ENCODE measurements around the gene MAPK8. TPM values are rescaled to one million over a fixed set of nuclear protein-coding genes. Genes with fewer than 3 reads are reported as not detected.

Gene MAPK8
- polyA plus RNA-seq, 3 donors: 18.4 to 21.1 (median 18.5) TPM

DNA sequence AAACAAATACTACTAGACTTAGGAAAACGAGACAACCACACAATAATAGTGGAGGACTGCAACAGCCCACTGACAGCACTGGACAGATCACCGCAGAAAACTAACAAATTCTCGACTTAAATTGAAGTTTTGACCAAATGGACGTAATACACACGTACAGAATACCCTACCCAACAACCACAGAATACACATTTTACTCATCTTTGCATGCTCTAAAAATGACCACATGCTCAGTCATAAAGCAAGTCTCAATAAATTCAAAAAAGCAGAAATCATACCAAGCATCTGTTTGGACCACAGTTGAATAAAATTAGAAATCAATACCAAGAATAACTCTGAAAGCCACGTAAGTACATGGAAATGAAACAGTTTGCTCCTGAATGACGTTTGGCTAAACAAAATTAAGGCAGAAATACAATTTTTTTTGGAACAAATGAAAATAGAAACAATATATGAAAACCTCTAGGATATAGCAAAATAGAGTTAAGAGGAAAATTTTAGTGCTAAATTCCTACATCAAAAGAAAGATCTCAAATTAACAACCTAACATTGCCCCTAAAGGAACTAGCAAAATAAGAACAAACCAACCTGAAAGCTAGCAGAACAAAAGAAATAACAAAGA lies 30.6 kb downstream of the MAPK8 start:
- H3K9ac ChIP-seq (ENCODE audit: insufficient read depth, low read length, poor library complexity, severe bottlenecking): no peak overlapping the region
- no peak overlapping the region for H3K4me3 ChIP-seq (replicated peaks in 1 of 3; ENCODE audit: low read depth in 2 of 3, low read length in 3 of 3)
- H4K20me1 ChIP-seq (ENCODE audit: insufficient read depth, low read length): no peaks in the 10 kb centered on the region
- no peaks in the 10 kb centered on the region for H3K27me3 ChIP-seq (ENCODE audit: control insufficient read depth in 2 of 2, insufficient read depth in 2 of 2, low read length in 2 of 2)
- H3K9me3 ChIP-seq (replicated peaks in 1 of 2; ENCODE audit: control insufficient read depth in 1 of 2, insufficient read depth in 1 of 2, low read length in 2 of 2): no peaks in the 10 kb centered on the region
- no peak overlapping the region for H3K4me2 ChIP-seq (replicated peaks; ENCODE audit: extremely low read depth, low read length, poor library complexity, severe bottlenecking)
- no peaks in the 10 kb centered on the region for H3K79me2 ChIP-seq (ENCODE audit: insufficient read depth, low read length)
- H2AFZ ChIP-seq (ENCODE audit: insufficient read depth, low read depth, low read length, poor library complexity, severe bottlenecking): no peak overlapping the region
- Mint-ChIP-seq H3K9me3 (peaks cover 5 to 17% (median 9%) of the 10 kb centered on the region in 7 donors), H3K27me3 (ENCODE audit: low read depth in 3 of 3) (no peaks in the 10 kb centered on the region), H3K27ac (no peak overlapping the region), H3K4me1 (no peaks in the 10 kb centered on the region), H3K4me3 (no peak overlapping the region), H3K36me3 (peaks cover 30 to 36% of the 10 kb centered on the region in 2 donors)
- whole genome bisulfite sequencing (ENCODE audit: insufficient coverage): 92% methylated on average over 5 of the region's 7 CpGs
- intact Hi-C loops (cut with micrococcal nuclease): no loop called here
- no peak for DNase-seq
- H3K27ac ChIP-seq (ENCODE audit: low read depth in 1 of 2, low read length in 2 of 2): no peak overlapping the region
- no peak for TF ChIP-seq CTCF (IDR thresholded peaks at IDR 0.05)
- H3K36me3 ChIP-seq (replicated peaks in 1 of 2; ENCODE audit: control insufficient read depth in 1 of 2, insufficient read depth in 2 of 2, low read length in 2 of 2): peaks cover 0 to 19% of the 10 kb centered on the region in 2 donors
- no peaks in the 10 kb centered on the region for H3K4me1 ChIP-seq (ENCODE audit: control insufficient read depth in 1 of 2, insufficient read depth in 2 of 2, low read length in 2 of 2)

- Histone ChIP-seq H3K79me2 (ENCODE audit: insufficient read depth, low read length) (no peaks in the 10 kb centered on the region), H3K9me3 (replicated peaks in 1 of 2; ENCODE audit: control insufficient read depth in 1 of 2, insufficient read depth in 1 of 2, low read length in 2 of 2) (no peaks in the 10 kb centered on the region), H3K4me2 (replicated peaks; ENCODE audit: extremely low read depth, low read length, poor library complexity, severe bottlenecking) (no peak overlapping the region), H3K27me3 (ENCODE audit: control insufficient read depth in 2 of 2, insufficient read depth in 2 of 2, low read length in 2 of 2) (no peaks in the 10 kb centered on the region), H3K4me1 (ENCODE audit: control insufficient read depth in 1 of 2, insufficient read depth in 2 of 2, low read length in 2 of 2) (no peaks in the 10 kb centered on the region), H3K36me3 (replicated peaks in 1 of 2; ENCODE audit: control insufficient read depth in 1 of 2, insufficient read depth in 2 of 2, low read length in 2 of 2) (no peaks in the 10 kb centered on the region), H2AFZ (ENCODE audit: insufficient read depth, low read depth, low read length, poor library complexity, severe bottlenecking) (no peak overlapping the region), H4K20me1 (ENCODE audit: insufficient read depth, low read length) (peaks cover 11% of the 10 kb centered on the region), H3K4me3 (replicated peaks in 1 of 3; ENCODE audit: low read depth in 2 of 3, low read length in 3 of 3) (no peak overlapping the region), H3K9ac (ENCODE audit: insufficient read depth, low read length, poor library complexity, severe bottlenecking) (no peak overlapping the region), H3K27ac (ENCODE audit: low read depth in 1 of 2, low read length in 2 of 2) (no peak overlapping the region)
- Mint-ChIP-seq H3K4me1 (no peaks in the 10 kb centered on the region), H3K9me3 (peaks cover 2 to 9% (median 7%) of the 10 kb centered on the region in 7 donors), H3K27me3 (ENCODE audit: low read depth in 3 of 3) (no peaks in the 10 kb centered on the region), H3K36me3 (peaks cover 8 to 14% of the 10 kb centered on the region in 2 donors), H3K4me3 (no peak overlapping the region), H3K27ac (no peak overlapping the region)
- intact Hi-C loops (cut with micrococcal nuclease): no loop called here
- DNase-seq: no peak
- TF ChIP-seq CTCF (IDR thresholded peaks at IDR 0.05): no peak
Measured at GRCh38 chr10:48340734-48341133, 34.3 kb downstream of the MAPK8 start.
